ENCODE measurements around the gene CRKL.

DNA sequence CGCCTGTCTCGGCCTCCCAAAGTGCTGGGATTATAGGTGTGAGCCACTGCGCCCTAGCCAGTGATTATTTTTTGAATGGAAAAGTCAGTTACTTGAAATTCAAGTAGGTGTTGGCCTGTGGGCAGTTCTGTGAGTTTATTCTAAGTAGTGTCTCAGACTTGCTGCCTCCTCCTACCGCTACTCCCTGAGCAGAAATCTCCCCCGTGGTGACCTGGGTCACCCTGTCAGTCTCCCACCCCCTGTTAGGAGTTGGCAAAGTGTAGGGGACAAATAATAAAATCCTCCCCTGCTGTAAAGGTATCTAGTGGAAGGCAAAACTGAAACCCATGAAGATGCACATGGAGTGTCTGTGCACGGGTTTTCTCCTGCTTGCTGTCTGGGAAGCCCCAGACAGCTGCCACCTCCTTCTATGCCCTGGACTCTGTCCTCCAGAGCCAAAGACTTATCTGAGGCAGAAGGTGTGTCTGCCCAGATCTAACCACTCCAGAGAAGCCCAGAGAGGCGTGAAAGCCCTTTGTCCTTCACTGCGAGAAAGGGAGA is 32.1 kb upstream of the CRKL start:
- no peak for TF ChIP-seq EZH2phosphoT487 (IDR thresholded peaks at IDR 0.05)
- TF ChIP-seq, protein P1, sequence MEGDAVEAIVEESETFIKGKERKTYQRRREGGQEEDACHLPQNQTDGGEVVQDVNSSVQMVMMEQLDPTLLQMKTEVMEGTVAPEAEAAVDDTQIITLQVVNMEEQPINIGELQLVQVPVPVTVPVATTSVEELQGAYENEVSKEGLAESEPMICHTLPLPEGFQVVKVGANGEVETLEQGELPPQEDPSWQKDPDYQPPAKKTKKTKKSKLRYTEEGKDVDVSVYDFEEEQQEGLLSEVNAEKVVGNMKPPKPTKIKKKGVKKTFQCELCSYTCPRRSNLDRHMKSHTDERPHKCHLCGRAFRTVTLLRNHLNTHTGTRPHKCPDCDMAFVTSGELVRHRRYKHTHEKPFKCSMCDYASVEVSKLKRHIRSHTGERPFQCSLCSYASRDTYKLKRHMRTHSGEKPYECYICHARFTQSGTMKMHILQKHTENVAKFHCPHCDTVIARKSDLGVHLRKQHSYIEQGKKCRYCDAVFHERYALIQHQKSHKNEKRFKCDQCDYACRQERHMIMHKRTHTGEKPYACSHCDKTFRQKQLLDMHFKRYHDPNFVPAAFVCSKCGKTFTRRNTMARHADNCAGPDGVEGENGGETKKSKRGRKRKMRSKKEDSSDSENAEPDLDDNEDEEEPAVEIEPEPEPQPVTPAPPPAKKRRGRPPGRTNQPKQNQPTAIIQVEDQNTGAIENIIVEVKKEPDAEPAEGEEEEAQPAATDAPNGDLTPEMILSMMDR (IDR thresholded peaks at IDR 0.05) = no peak

Data from neural progenitor cell (in vitro differentiated cells).